H1 (cell line): ENCODE measurements around the gene SRM. TPM values are rescaled to one million over a fixed set of nuclear protein-coding genes. Genes with fewer than 3 reads are reported as not detected.
A peak's percentile ranks its signal among the peaks of the same experiment; 100 is the strongest.

Source experiments
- ASH2L ChIP-seq: fragments of 200-600, 300-600 bp; sonication (generic); IDR thresholded peaks from one replicate; pipeline ENCODE4 v1.7.1; 2017; ENCODE audit warnings: low read length
- BACH1 ChIP-seq: IDR thresholded peaks from 2 replicates; pipeline ENCODE4 v1.6.1; 2012; ENCODE audit warnings: low read length, improper control_type of control experiment
- CHD7 ChIP-seq: fragments of 300-600 bp; sonication (generic); IDR thresholded peaks from 2 replicates; pipeline ENCODE4 v1.7.1; 2012; ENCODE audit warnings: low read length, moderate library complexity, mild to moderate bottlenecking, inconsistent platforms; ENCODE audit not compliant: insufficient replicate concordance
- E2F6 ChIP-seq: IDR thresholded peaks from 2 replicates; pipeline ENCODE4 v1.6.1; 2012; ENCODE audit warnings: inconsistent platforms
- KDM4A ChIP-seq: IDR thresholded peaks from one replicate; pipeline ENCODE4 v1.7.1; 2012; ENCODE audit warnings: low read depth, mild to moderate bottlenecking, moderate library complexity, low read length, inconsistent platforms; ENCODE audit not compliant: severe bottlenecking
- NANOG ChIP-seq: IDR thresholded peaks from 2 replicates; pipeline ENCODE4 v1.6.1; 2011; ENCODE audit warnings: low read length, low read depth, mild to moderate bottlenecking, inconsistent platforms; ENCODE audit not compliant: insufficient read depth, poor library complexity, severe bottlenecking
- POU5F1 ChIP-seq: IDR thresholded peaks from 2 replicates; pipeline ENCODE4 v1.6.1; 2011; ENCODE audit warnings: low read depth, mild to moderate bottlenecking, low read length, moderate library complexity
- SP2 ChIP-seq: IDR thresholded peaks from 2 replicates; pipeline ENCODE4 v1.6.1; 2012; ENCODE audit warnings: mild to moderate bottlenecking, low read length, inconsistent platforms
- polyA plus RNA-seq, 7 experiments: library from polyadenylated mRNA; depleted of rRNA in 3 of 7; stranded (reverse) in 5 of 7; unstranded in 2 of 7; fragments of >200 nt in 5 of 7; fragments of 200-250 nt in 2 of 7; gene quantifications; 1 replicate in 5 of 7; 2 replicates in 1 of 7; 4 replicates in 1 of 7; pipeline versions ENCODE4 v1.2.1 to v1.2.3, GENCODE V29; 2011 to 2013; ENCODE audit warnings: missing spikeins in 2 of 7, mixed read lengths in 2 of 7
- total RNA-seq: library from RNA; stranded (reverse); fragmentation: NEBNext Ultra II Directional; extraction: Animal tissue kit (Norgen Biotek cat#: 25700); gene quantifications from 2 replicates; pipeline ENCODE4 v1.2.1, GENCODE V29; 2021

SRM gene
- total and polyA plus RNA-seq, 2 of the 8 experiments (the other 6 are each of a cell fraction or from before 2014, with no cell fraction given): 110 to 208 TPM

- TF ChIP-seq CHD7 (no peak), SP2 (no peak), NANOG (no peak), ASH2L (no peak), BACH1 (no peak), KDM4A (no peak), E2F6 (peak; percentile 84), POU5F1 (no peak)
These were observed 6.7 kb downstream of the SRM start (continued) for GRCh38 chr1:11052839-11053757.
